Left lung (tissue), 10 donors: ENCODE data around the gene ACADM. TPM values are rescaled to one million over a fixed set of nuclear protein-coding genes. Genes with fewer than 3 reads are reported as not detected.

Source experiments
- ATAC-seq: fragments of 200-7000 bp; cut with Tn5 transposase; one replicate; pipeline ENCODE4 v1.9.1; 2020; ENCODE audit warnings: moderate library complexity
- DNase-seq, 4 donors: peaks; one replicate each; pipeline ENCODE4 v3.0.0-alpha.2; 2013 to 2020
- H3K27ac ChIP-seq, 2 donors: fragments of 200-600 bp; sonication (generic) in 1 of 2; one replicate each; pipeline versions ENCODE4 v1.5.0 to v1.8.0; 2020 to 2021
- H3K27me3 ChIP-seq, 2 donors: fragments of 200-600 bp; sonication (generic) in 1 of 2; one replicate each; pipeline versions ENCODE4 v1.5.0 to v1.8.0; 2020 to 2021
- H3K36me3 ChIP-seq, 2 donors: fragments of 200-600 bp; sonication (generic) in 1 of 2; one replicate each; pipeline versions ENCODE4 v1.5.0 to v1.8.0; 2020 to 2021
- H3K4me1 ChIP-seq, 2 donors: fragments of 200-600 bp; one replicate each; pipeline ENCODE4 v1.8.0; 2021
- H3K4me3 ChIP-seq, 2 donors: fragments of 200-600 bp; sonication (generic) in 1 of 2; one replicate each; pipeline versions ENCODE4 v1.5.0 to v1.8.0; 2020 to 2021; ENCODE audit warnings: mild to moderate bottlenecking in 1 of 2
- H3K9me3 ChIP-seq, 2 donors: fragments of 200-600 bp; sonication (generic) in 1 of 2; one replicate each; pipeline versions ENCODE4 v1.5.0 to v1.8.0; 2020 to 2021
- intact Hi-C, 2 donors: fragments of 100-400 bp; cut with DNase I; formaldehyde crosslinking; loops; one replicate each; pipeline versions ENCODE4 v1.11.2 to v1.14.2; 2022
- polyA plus RNA-seq, 6 donors: library from polyadenylated mRNA; unstranded; fragments of 120-200 nt; gene quantifications; one replicate each; pipeline ENCODE4 v1.2.1, GENCODE V29; 2013; ENCODE audit not compliant: insufficient read length in 6 of 6
- total RNA-seq, 2 donors: library from RNA; stranded (reverse); fragmentation: NEBNext Ultra II Directional; extraction: Animal tissue kit (Norgen Biotek cat#: 25700); gene quantifications; one replicate each; pipeline ENCODE4 v1.2.1, GENCODE V29; 2021
- TF ChIP-seq, protein P1 (sequence below), 2 donors: fragments of 200-600 bp; sonication (generic) in 1 of 2; IDR thresholded peaks; one replicate each; pipeline versions ENCODE4 v1.5.0 to v1.8.0; 2021; ENCODE audit warnings: antibody characterized with exemption in 2 of 2
- donor health status: DM: no; HTN: yes; CAD: no.
- donor health status: DM: no; HTN: no; CAD: no.

ACADM gene
- total and polyA plus RNA-seq, 8 donors: 35.5 to 96.8 (median 80.6) TPM

DNA sequence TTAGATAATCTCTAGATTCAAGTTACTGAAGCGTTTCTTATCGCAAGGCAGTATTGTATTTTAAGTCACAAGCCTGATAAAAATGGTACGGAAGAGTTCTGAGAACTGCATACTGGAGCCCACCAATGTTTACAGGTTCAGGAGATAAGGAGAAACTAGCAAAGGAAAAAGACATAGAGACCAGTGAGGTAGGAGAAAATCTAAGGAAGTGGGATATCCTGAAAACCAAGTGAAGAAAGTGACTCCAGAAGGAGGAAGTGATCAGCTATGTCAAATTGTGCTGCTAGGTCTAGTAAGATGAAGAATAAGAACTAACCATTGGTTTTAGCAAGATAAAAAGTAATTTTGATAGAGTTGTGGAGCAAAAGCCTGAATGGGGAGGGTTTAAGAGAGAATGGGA, 31.0 kb upstream of the ACADM start:
- Histone ChIP-seq H3K27me3 (no peaks in the 10 kb centered on the region), H3K27ac (no peak overlapping the region), H3K9me3 (no peaks in the 10 kb centered on the region), H3K4me3 (no peak overlapping the region), H3K4me1 (no peaks in the 10 kb centered on the region), H3K36me3 (no peaks in the 10 kb centered on the region)
- DNase-seq (no peak), ATAC-seq (no peak)
- TF ChIP-seq, protein P1, sequence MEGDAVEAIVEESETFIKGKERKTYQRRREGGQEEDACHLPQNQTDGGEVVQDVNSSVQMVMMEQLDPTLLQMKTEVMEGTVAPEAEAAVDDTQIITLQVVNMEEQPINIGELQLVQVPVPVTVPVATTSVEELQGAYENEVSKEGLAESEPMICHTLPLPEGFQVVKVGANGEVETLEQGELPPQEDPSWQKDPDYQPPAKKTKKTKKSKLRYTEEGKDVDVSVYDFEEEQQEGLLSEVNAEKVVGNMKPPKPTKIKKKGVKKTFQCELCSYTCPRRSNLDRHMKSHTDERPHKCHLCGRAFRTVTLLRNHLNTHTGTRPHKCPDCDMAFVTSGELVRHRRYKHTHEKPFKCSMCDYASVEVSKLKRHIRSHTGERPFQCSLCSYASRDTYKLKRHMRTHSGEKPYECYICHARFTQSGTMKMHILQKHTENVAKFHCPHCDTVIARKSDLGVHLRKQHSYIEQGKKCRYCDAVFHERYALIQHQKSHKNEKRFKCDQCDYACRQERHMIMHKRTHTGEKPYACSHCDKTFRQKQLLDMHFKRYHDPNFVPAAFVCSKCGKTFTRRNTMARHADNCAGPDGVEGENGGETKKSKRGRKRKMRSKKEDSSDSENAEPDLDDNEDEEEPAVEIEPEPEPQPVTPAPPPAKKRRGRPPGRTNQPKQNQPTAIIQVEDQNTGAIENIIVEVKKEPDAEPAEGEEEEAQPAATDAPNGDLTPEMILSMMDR (IDR thresholded peaks at IDR 0.05): no peak
- intact Hi-C loops: no loop called here

GRCh38 chr1:75696000-75696399, 28.5 kb upstream of the ACADM start:
- DNase-seq (no peak), ATAC-seq (no peak)
- Histone ChIP-seq H3K4me1 (no peaks in the 10 kb centered on the region), H3K36me3 (no peaks in the 10 kb centered on the region), H3K27ac (no peak overlapping the region), H3K9me3 (no peaks in the 10 kb centered on the region), H3K4me3 (no peak overlapping the region), H3K27me3 (no peaks in the 10 kb centered on the region)
- intact Hi-C loops: no loop called here
- TF ChIP-seq, protein P1 (IDR thresholded peaks at IDR 0.05): no peak

GRCh38 chr1:75707191-75707590, 17.3 kb upstream of the ACADM start:
- Histone ChIP-seq H3K9me3 (no peaks in the 10 kb centered on the region), H3K27me3 (no peaks in the 10 kb centered on the region), H3K27ac (no peak overlapping the region), H3K4me3 (no peak overlapping the region), H3K36me3 (no peaks in the 10 kb centered on the region), H3K4me1 (no peaks in the 10 kb centered on the region)
- DNase-seq (no peak), ATAC-seq (no peak)
- TF ChIP-seq, protein P1 (IDR thresholded peaks at IDR 0.05): no peak
- intact Hi-C loops: no loop called here

DNA sequence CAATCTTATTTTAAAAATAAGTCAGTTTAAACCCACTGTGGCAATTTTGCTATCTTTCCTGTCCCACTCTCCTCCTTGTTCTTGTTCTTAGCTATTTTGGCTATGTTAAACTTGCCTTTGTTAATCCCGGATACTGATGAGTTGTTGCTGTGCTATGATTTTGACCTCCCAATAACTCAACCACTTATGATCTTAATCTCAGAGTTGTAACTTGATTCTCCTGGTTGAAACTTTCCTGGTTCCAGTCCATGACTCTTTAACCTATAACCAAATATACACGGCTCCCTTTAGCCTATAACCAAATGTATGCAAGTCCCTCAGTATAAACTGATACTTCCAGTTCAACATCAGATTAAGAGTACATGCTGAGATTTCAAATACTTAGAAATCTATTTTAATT, 15.6 kb upstream of the ACADM start:
- Histone ChIP-seq H3K36me3 (no peaks in the 10 kb centered on the region), H3K9me3 (no peaks in the 10 kb centered on the region), H3K27me3 (no peaks in the 10 kb centered on the region), H3K4me1 (no peaks in the 10 kb centered on the region), H3K27ac (no peak overlapping the region), H3K4me3 (no peak overlapping the region)
- intact Hi-C loops: no loop called here
- TF ChIP-seq, protein P1 (IDR thresholded peaks at IDR 0.05): no peak
- ATAC-seq: no peak
- DNase-seq: no peak

DNA sequence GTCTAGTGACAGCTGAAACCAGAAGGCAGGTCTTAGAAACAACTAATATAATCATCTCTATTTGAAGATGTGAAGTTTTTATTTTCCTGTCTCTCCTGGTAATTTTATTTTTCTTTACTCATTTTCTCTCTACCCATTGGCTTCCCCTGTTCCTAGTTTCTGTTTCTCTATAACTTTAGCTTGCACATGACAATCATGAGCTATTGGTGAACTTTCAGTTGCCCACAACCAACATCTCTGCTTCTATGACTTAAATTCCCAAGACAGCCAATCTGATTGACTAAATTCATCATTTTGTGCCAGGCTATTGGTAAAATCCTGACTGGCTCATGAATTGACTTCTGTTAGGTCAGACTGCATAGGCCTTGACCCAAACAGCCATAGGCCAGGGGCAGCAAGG, 13.7 kb upstream of the ACADM start:
- H3K36me3 ChIP-seq: no peaks in the 10 kb centered on the region

More for the DNA sequence above, 13.7 kb upstream of the ACADM start:
- intact Hi-C loops: no loop called here
- no peak for DNase-seq
- ATAC-seq: no peak
- Histone ChIP-seq H3K27me3 (no peaks in the 10 kb centered on the region), H3K4me1 (no peaks in the 10 kb centered on the region), H3K27ac (no peak overlapping the region), H3K9me3 (no peaks in the 10 kb centered on the region), H3K4me3 (no peak overlapping the region)
- TF ChIP-seq, protein P1 (IDR thresholded peaks at IDR 0.05): no peak
